IPS-20b (cell line): ENCODE results near the gene KLHL41.
"Not testable (repeated sequence)": the region's sequence is repeated elsewhere in the genome, so short reads cannot be mapped to it uniquely, and the experiment has no call there.

ENCODE experiments used
- H3K27ac ChIP-seq: one replicate; pipeline ENCODE4 v1.5.1; 2013; ENCODE audit warnings: low read length
- H3K27me3 ChIP-seq: 2 replicates; pipeline ENCODE4 v1.6.1; 2013; ENCODE audit warnings: mild to moderate bottlenecking, low read length, inconsistent platforms; ENCODE audit not compliant: insufficient read depth
- H3K36me3 ChIP-seq: 2 replicates; pipeline ENCODE4 v1.6.1; 2013; ENCODE audit warnings: low read depth, mild to moderate bottlenecking, inconsistent platforms, low read length, moderate library complexity; ENCODE audit not compliant: insufficient read depth
- H3K4me1 ChIP-seq: 2 replicates; pipeline ENCODE4 v1.6.1; 2013; ENCODE audit warnings: mild to moderate bottlenecking, control low read depth, inconsistent platforms, low read length, moderate library complexity; ENCODE audit not compliant: insufficient read depth
- H3K4me3 ChIP-seq: 2 replicates; pipeline ENCODE4 v1.5.1; 2013; ENCODE audit warnings: mild to moderate bottlenecking, low read length, inconsistent platforms
- H3K9ac ChIP-seq: 2 replicates; pipeline ENCODE4 v1.6.1; 2013; ENCODE audit warnings: low read depth, mild to moderate bottlenecking, inconsistent platforms, low read length, moderate library complexity
- H3K9me3 ChIP-seq: 2 replicates; pipeline ENCODE4 v1.6.1; 2013; ENCODE audit warnings: mild to moderate bottlenecking, low read depth, low read length, inconsistent platforms; ENCODE audit not compliant: insufficient read depth

Gene KLHL41

DNA sequence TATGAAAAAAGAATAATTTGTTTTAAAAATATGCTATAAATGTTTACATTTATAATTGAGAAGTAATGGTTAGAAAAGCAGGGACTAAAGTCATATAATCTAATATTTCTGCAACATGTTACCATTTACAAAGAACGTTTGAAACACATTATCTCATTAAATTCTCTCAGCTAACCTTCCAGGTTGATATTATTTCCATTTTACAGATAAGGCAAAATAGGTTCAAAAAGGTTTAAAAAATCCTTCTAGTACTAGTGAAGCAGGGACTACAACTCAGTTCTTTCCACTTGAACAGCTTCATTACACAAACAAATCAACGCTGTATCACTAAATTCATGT is 63.3 kb downstream of the KLHL41 start:
- H3K4me1 ChIP-seq: 0 out of 2 replicates have a peak, but pooled peaks cover 2% of the 10 kb centered on the region
- no peaks in the 10 kb centered on the region; the same call in 1 of the 2 replicates for H3K27me3 ChIP-seq
- peak overlapping the region; percentile 53 for H3K27ac ChIP-seq
- H3K9ac ChIP-seq: peak overlapping the region; percentile 89
- peak overlapping the region; percentile 89 for H3K4me3 ChIP-seq
- peaks cover 18% of the 10 kb centered on the region; the same call in 1 of the 2 replicates for H3K36me3 ChIP-seq
- no peaks in the 10 kb centered on the region for H3K9me3 ChIP-seq

DNA sequence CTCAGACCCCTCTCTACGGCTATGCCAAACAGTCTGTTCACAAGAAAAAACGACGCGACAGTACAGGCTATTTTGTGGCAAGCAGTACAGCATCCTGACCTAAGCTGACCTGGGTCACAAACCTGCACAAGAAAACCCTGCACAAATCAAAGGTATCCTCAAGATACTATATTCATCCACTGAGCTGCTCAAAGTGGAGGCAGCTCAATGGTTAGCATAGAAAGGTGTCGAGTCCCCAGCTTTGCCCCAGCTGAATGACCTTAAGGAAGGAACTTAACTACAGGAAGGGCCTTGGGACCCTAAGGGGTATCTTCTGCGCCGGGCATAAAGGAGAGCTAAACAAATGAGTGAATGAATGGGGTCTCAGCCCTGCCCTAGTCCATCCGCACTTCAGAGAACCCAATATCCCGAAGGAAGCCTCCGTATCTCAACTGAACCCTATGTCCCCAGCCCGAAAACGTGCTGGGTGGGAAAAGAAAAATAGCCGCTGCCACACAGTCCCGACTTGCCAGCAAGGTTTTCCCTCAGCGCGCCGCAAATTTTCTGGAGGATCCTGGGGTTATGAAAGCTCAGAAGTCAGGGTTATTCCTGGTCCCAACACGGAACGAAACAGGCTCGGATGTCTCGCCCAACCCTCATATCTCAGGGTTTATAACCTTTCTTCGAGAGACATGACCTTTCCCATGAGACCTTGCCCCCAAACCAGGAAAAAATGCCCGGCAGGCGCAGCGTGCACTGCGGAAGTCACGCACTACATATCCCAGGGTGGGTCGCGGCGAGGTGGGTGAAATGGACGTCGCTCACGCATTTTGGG is 63.9 kb downstream of the KLHL41 start, which contains the start of gene FASTKD1:
Gene FASTKD1 (minus strand): TSS at position 706 of the 814 bp plus-strand sequence. CDS start 1,836 bp downstream, outside the sequence.
- Histone ChIP-seq H3K4me3 (peak within 1 kb of the TSS; percentile 89), H3K9ac (peak within 1 kb of the TSS; percentile 89), H3K27me3 (no peaks in the 10 kb centered on the region; the same call in 1 of the 2 replicates), H3K9me3 (no peaks in the 10 kb centered on the region), H3K36me3 (peaks cover 13% of the 10 kb centered on the region; the same call in 1 of the 2 replicates), H3K27ac (peak within 1 kb of the TSS; percentile 53), H3K4me1 (0 out of 2 replicates have a peak, but pooled peaks cover 2% of the 10 kb centered on the region)

DNA sequence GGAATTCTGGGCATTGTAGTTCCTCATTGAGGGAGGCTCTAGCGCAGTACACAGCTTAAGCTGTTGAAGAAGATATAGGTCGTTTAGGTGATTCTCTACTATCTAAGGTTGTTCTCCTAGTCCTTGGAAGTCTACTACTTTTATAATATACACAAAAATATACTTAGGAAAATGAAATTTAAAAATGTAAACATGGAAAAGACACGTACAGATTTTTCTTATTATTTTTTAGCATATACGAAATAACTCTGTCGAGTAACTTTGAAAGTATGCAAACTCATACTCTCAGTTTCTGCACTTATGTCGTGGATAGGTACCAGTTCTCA is 64.4 kb downstream of the KLHL41 start:
- H3K27ac ChIP-seq: no peak overlapping the region
- H3K4me3 ChIP-seq: peak overlapping the region; percentile 89; the same call in 1 of the 2 replicates
- no peak overlapping the region; the same call in 1 of the 2 replicates for H3K9ac ChIP-seq
- H3K27me3 ChIP-seq: peaks cover 4% of the 10 kb centered on the region
- H3K4me1 ChIP-seq: 0 out of 2 replicates have a peak, but pooled peaks cover 2% of the 10 kb centered on the region
- no peaks in the 10 kb centered on the region for H3K9me3 ChIP-seq
- H3K36me3 ChIP-seq: peaks cover 12% of the 10 kb centered on the region; the same call in 1 of the 2 replicates

DNA sequence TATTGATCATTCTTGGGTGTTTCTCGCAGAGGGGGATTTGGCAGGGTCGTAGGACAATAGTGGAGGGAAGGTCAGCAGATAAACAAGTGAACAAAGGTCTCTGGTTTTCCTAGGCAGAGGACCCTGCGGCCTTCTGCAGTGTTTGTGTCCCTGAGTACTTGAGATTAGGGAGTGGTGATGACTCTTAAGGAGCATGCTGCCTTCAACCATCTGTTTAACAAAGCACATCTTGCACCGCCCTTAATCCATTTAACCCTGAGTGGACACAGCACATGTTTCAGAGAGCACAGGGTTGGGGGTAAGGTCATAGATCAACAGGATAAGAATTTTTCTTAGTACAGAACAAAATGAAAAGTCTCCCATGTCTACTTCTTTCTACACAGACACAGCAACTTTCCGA is 65.0 kb downstream of the KLHL41 start:
- not testable (repeated sequence) for H3K36me3 ChIP-seq, H3K4me3 ChIP-seq, H3K9me3 ChIP-seq, H3K9ac ChIP-seq, H3K4me1 ChIP-seq, H3K27ac ChIP-seq, H3K27me3 ChIP-seq

DNA sequence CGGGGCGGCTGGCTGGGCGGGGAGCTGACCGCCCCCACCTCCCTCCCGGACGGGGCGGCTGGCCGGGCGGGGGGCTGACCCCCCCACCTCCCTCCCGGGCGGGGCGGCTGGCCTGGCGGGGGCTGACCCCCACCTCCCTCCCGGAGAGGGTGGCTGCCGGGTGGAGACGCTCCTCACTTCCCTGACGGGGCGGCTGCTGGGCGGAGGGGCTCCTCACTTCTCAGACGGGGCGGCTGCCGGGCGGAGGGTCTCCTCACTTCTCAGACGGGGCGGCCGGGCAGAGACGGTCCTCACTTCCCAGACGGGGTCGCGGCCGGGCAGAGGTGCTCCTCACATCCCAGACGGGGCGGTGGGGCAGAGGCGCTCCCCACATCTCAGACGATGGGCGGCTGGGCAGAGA is 65.8 kb downstream of the KLHL41 start:
- H3K9me3 ChIP-seq, H3K27ac ChIP-seq, H3K4me1 ChIP-seq, H3K4me3 ChIP-seq, H3K36me3 ChIP-seq, H3K9ac ChIP-seq, H3K27me3 ChIP-seq: not testable (repeated sequence)
